ENCODE data around the gene HS3ST4.

Gene HS3ST4

GRCh38 chr16:25957707-25958106 lies 265.9 kb downstream of the HS3ST4 start:
- H3K27me3 ChIP-seq (ENCODE audit: insufficient read depth, low read length, poor library complexity) = no peaks in the 10 kb centered on the region
- no peaks in the 10 kb centered on the region for H3K36me3 ChIP-seq (ENCODE audit: insufficient read depth, low read length)
- TF ChIP-seq EZH2 (IDR thresholded peaks at IDR 0.05; ENCODE audit: borderline replicate concordance, low read depth, low read length, severe bottlenecking) (no peak), CTCF (IDR thresholded peaks at IDR 0.05; ENCODE audit: borderline replicate concordance, extremely low read depth, low read length, poor library complexity, severe bottlenecking) (no peak)
- no peak overlapping the region for H3K4me2 ChIP-seq (ENCODE audit: insufficient read depth, low read length)
- no peak for ATAC-seq (ENCODE audit: insufficient read depth, low read depth)
- no peak overlapping the region for H3K4me3 ChIP-seq (ENCODE audit: low read depth in 1 of 2, low read length in 2 of 2)
- no peaks in the 10 kb centered on the region for H3K79me2 ChIP-seq (ENCODE audit: insufficient read depth, low read length)
- H3K27ac ChIP-seq (ENCODE audit: low read length) = no peak overlapping the region
- no peaks in the 10 kb centered on the region for H4K20me1 ChIP-seq (ENCODE audit: insufficient read depth, low read length)
- H3K9ac ChIP-seq (ENCODE audit: low read depth, low read length) = no peak overlapping the region
- DNase-seq = no peak
- no peaks in the 10 kb centered on the region for H3K9me3 ChIP-seq (ENCODE audit: insufficient read depth, low read length, severe bottlenecking)
- no peaks in the 10 kb centered on the region for H3K4me1 ChIP-seq (ENCODE audit: insufficient read depth, low read length)
- no peak overlapping the region for H2AFZ ChIP-seq (ENCODE audit: low read depth, low read length)

- Histone ChIP-seq H3K4me3 (ENCODE audit: low read depth in 1 of 2, low read length in 2 of 2) (no peak overlapping the region), H3K36me3 (ENCODE audit: insufficient read depth, low read length) (no peaks in the 10 kb centered on the region), H3K4me1 (ENCODE audit: insufficient read depth, low read length) (no peaks in the 10 kb centered on the region), H3K27ac (ENCODE audit: low read length) (no peak overlapping the region), H4K20me1 (ENCODE audit: insufficient read depth, low read length) (no peaks in the 10 kb centered on the region), H3K4me2 (ENCODE audit: insufficient read depth, low read length) (no peak overlapping the region), H3K9me3 (ENCODE audit: insufficient read depth, low read length, severe bottlenecking) (no peaks in the 10 kb centered on the region), H3K9ac (ENCODE audit: low read depth, low read length) (no peak overlapping the region), H2AFZ (ENCODE audit: low read depth, low read length) (no peak overlapping the region), H3K79me2 (ENCODE audit: insufficient read depth, low read length) (no peaks in the 10 kb centered on the region), H3K27me3 (ENCODE audit: insufficient read depth, low read length, poor library complexity) (peaks cover 3% of the 10 kb centered on the region)
- no peak for ATAC-seq (ENCODE audit: insufficient read depth, low read depth)
- DNase-seq = no peak
- TF ChIP-seq EZH2 (IDR thresholded peaks at IDR 0.05; ENCODE audit: borderline replicate concordance, low read depth, low read length, severe bottlenecking) (no peak), CTCF (IDR thresholded peaks at IDR 0.05; ENCODE audit: borderline replicate concordance, extremely low read depth, low read length, poor library complexity, severe bottlenecking) (no peak)
These were observed 267.5 kb downstream of the HS3ST4 start for GRCh38 chr16:25959221-25959620.

- Histone ChIP-seq H3K27ac (ENCODE audit: low read length) (no peak overlapping the region), H3K4me2 (ENCODE audit: insufficient read depth, low read length) (no peak overlapping the region), H2AFZ (ENCODE audit: low read depth, low read length) (no peak overlapping the region), H3K27me3 (ENCODE audit: insufficient read depth, low read length, poor library complexity) (peaks cover 3% of the 10 kb centered on the region), H4K20me1 (ENCODE audit: insufficient read depth, low read length) (no peaks in the 10 kb centered on the region), H3K79me2 (ENCODE audit: insufficient read depth, low read length) (no peaks in the 10 kb centered on the region), H3K4me3 (ENCODE audit: low read depth in 1 of 2, low read length in 2 of 2) (no peak overlapping the region), H3K9ac (ENCODE audit: low read depth, low read length) (no peak overlapping the region), H3K9me3 (ENCODE audit: insufficient read depth, low read length, severe bottlenecking) (no peaks in the 10 kb centered on the region), H3K36me3 (ENCODE audit: insufficient read depth, low read length) (no peaks in the 10 kb centered on the region), H3K4me1 (ENCODE audit: insufficient read depth, low read length) (no peaks in the 10 kb centered on the region)
- DNase-seq = no peak
- no peak for TF ChIP-seq EZH2 (IDR thresholded peaks at IDR 0.05; ENCODE audit: borderline replicate concordance, low read depth, low read length, severe bottlenecking)
- TF ChIP-seq CTCF (IDR thresholded peaks at IDR 0.05; ENCODE audit: borderline replicate concordance, extremely low read depth, low read length, poor library complexity, severe bottlenecking) = no peak
- ATAC-seq (ENCODE audit: insufficient read depth, low read depth) = no peak
These were observed 274.7 kb downstream of the HS3ST4 start for GRCh38 chr16:25966172-25967097.
